ENCODE results near the gene FNDC5.

FNDC5 gene

GRCh38 chr1:32872192-32872460 lies 1.4 kb upstream of the FNDC5 start:
- no peaks in the 10 kb centered on the region for H3K36me3 ChIP-seq (ENCODE audit: insufficient read depth, low read length)
- H2AFZ ChIP-seq (ENCODE audit: low read length) = no peak overlapping the region
- H3K9me3 ChIP-seq (ENCODE audit: insufficient read depth, low read depth, low read length) = no peaks in the 10 kb centered on the region
- TF ChIP-seq EZH2phosphoT487 (IDR thresholded peaks at IDR 0.05; ENCODE audit: borderline replicate concordance) = no peak
- TF ChIP-seq CTCF (conservative IDR thresholded peaks at IDR 0.05; ENCODE audit: low read length) = no peak
- H3F3A ChIP-seq (ENCODE audit: low read depth) = no peaks in the 10 kb centered on the region
- no peak overlapping the region for H3K4me3 ChIP-seq (ENCODE audit: low read length, poor library complexity, severe bottlenecking)
- H3K4me2 ChIP-seq (ENCODE audit: low read depth, low read length, poor library complexity, severe bottlenecking) = no peak overlapping the region
- no peaks in the 10 kb centered on the region for H3K27me3 ChIP-seq (ENCODE audit: insufficient read depth, low read length, poor library complexity, severe bottlenecking)
- H4K20me1 ChIP-seq (ENCODE audit: insufficient read depth, low read length, poor library complexity, severe bottlenecking) = no peaks in the 10 kb centered on the region
- no peaks in the 10 kb centered on the region for H3K79me2 ChIP-seq (ENCODE audit: insufficient read depth, low read length)
- no peaks in the 10 kb centered on the region for H3K9me2 ChIP-seq (replicated peaks; ENCODE audit: low read depth, low read length)
- peak overlapping the region; percentile 3 for H3K9ac ChIP-seq (ENCODE audit: low read depth, low read length, poor library complexity, severe bottlenecking)
- H3K4me1 ChIP-seq (ENCODE audit: insufficient read depth, low read length, poor library complexity, severe bottlenecking) = peaks cover 10% of the 10 kb centered on the region

GRCh38 chr1:32871364-32872191 lies 866 bp upstream of the FNDC5 start:
- Histone ChIP-seq H3K4me1 (ENCODE audit: insufficient read depth, low read length, poor library complexity, severe bottlenecking) (peaks cover 10% of the 10 kb centered on the region), H3K9ac (ENCODE audit: low read depth, low read length, poor library complexity, severe bottlenecking) (no peak overlapping the region), H3K9me3 (ENCODE audit: insufficient read depth, low read depth, low read length) (no peaks in the 10 kb centered on the region), H3K4me2 (ENCODE audit: low read depth, low read length, poor library complexity, severe bottlenecking) (no peak overlapping the region), H3K9me2 (replicated peaks; ENCODE audit: low read depth, low read length) (no peaks in the 10 kb centered on the region), H2AFZ (ENCODE audit: low read length) (no peak overlapping the region), H3K79me2 (ENCODE audit: insufficient read depth, low read length) (no peaks in the 10 kb centered on the region), H3K4me3 (ENCODE audit: low read length, poor library complexity, severe bottlenecking) (no peak overlapping the region), H4K20me1 (ENCODE audit: insufficient read depth, low read length, poor library complexity, severe bottlenecking) (no peaks in the 10 kb centered on the region), H3K36me3 (ENCODE audit: insufficient read depth, low read length) (no peaks in the 10 kb centered on the region), H3K27me3 (ENCODE audit: insufficient read depth, low read length, poor library complexity, severe bottlenecking) (no peaks in the 10 kb centered on the region), H3F3A (ENCODE audit: low read depth) (no peaks in the 10 kb centered on the region)
- TF ChIP-seq CTCF (conservative IDR thresholded peaks at IDR 0.05; ENCODE audit: low read length) (no peak), EZH2phosphoT487 (IDR thresholded peaks at IDR 0.05; ENCODE audit: borderline replicate concordance) (no peak)

GRCh38 chr1:32869923-32870614 lies 643 bp downstream of the FNDC5 start:
- H2AFZ ChIP-seq (ENCODE audit: low read length) = no peak overlapping the region
- TF ChIP-seq CTCF (conservative IDR thresholded peaks at IDR 0.05; ENCODE audit: low read length) (no peak), EZH2phosphoT487 (IDR thresholded peaks at IDR 0.05; ENCODE audit: borderline replicate concordance) (no peak)
- no peaks in the 10 kb centered on the region for H3K36me3 ChIP-seq (ENCODE audit: insufficient read depth, low read length)
- H3K79me2 ChIP-seq (ENCODE audit: insufficient read depth, low read length) = no peaks in the 10 kb centered on the region
- no peak overlapping the region for H3K9ac ChIP-seq (ENCODE audit: low read depth, low read length, poor library complexity, severe bottlenecking)
- no peaks in the 10 kb centered on the region for H3F3A ChIP-seq (ENCODE audit: low read depth)
- H3K9me3 ChIP-seq (ENCODE audit: insufficient read depth, low read depth, low read length) = no peaks in the 10 kb centered on the region
- no peaks in the 10 kb centered on the region for H3K9me2 ChIP-seq (replicated peaks; ENCODE audit: low read depth, low read length)
- no peak overlapping the region for H3K4me2 ChIP-seq (ENCODE audit: low read depth, low read length, poor library complexity, severe bottlenecking)
- H3K4me1 ChIP-seq (ENCODE audit: insufficient read depth, low read length, poor library complexity, severe bottlenecking) = peaks cover 10% of the 10 kb centered on the region
- no peak overlapping the region for H3K4me3 ChIP-seq (ENCODE audit: low read length, poor library complexity, severe bottlenecking)
- H3K27me3 ChIP-seq (ENCODE audit: insufficient read depth, low read length, poor library complexity, severe bottlenecking) = no peaks in the 10 kb centered on the region
- no peaks in the 10 kb centered on the region for H4K20me1 ChIP-seq (ENCODE audit: insufficient read depth, low read length, poor library complexity, severe bottlenecking)

Data from Loucy (cell line).